NCI-H2081 (cell line): Measurements from ENCODE around the gene EIF3D.
A peak's percentile ranks its signal among the peaks of the same experiment; 100 is the strongest.
"Not testable (repeated sequence)": the region's sequence is repeated elsewhere in the genome, so short reads cannot be mapped to it uniquely, and the experiment has no call there.

ENCODE experiments used
- DNase-seq, 2 experiments: peaks; one replicate each; lab custom pipeline; 2025; lab: John Stamatoyannopoulos, UW

Gene EIF3D

GRCh38 chr22:36550701-36551495, 21.9 kb upstream of the EIF3D start:
- no peak for DNase-seq

DNA sequence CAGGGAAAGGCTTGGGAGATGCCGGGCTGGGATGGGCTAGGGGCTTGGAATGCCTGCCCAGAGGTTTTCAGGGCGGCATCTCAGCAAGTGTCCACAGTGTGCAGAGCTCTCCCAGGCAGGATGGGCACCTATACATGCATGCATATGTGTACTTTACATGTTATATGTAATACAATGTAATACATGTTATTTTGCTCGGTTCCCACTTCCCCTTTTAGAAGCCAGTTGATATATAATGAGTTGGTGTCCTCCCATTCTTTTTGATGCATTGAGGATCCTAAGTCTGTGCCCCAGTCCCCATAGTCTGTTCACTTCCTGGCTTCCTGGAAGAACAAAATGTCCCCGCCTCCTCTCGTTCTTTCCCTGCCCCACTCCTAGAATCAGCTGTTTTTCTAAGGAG, 20.1 kb upstream of the EIF3D start:
- DNase-seq = no peak

DNA sequence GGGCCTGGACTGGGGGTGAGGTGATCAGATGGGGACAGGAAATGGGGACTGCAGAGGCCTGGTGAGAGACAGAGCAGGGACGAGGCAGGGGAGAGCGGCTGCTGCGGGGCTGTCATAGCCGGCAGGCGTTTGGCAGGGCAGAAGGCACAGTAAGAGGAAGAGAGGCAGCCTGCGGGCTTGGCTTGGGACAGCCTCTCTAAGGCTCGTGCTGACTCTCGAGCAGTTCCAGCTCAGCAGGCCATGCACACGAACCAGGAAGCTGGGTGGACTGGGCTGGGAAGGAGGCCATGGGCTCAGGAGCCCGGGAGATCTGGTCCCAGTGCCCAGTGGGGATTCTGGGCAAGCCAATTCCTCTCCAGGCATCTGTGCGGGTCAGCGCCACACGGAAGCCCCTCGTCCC, 19.6 kb upstream of the EIF3D start:
- DNase-seq = no peak

DNA sequence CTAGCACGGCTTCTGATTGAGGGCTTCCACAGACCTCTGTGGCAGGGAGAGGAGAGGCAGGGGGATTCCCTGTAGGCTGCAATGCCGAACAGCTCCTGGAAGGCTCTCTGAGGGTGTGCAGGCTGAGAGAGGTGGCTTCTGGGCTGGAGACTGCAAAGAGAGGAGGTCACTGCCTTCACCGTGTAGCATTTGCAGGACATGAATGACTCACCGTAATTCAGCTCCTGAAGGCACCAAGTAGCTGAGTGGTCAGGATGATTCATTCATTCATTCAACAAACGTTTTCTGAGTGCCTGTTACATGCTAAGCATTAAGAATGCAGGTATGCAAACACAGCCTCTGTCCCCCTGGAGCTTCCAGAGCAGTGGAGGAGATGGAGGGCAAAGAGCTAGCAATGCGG, 18.0 kb upstream of the EIF3D start:
- DNase-seq = no peak

DNA sequence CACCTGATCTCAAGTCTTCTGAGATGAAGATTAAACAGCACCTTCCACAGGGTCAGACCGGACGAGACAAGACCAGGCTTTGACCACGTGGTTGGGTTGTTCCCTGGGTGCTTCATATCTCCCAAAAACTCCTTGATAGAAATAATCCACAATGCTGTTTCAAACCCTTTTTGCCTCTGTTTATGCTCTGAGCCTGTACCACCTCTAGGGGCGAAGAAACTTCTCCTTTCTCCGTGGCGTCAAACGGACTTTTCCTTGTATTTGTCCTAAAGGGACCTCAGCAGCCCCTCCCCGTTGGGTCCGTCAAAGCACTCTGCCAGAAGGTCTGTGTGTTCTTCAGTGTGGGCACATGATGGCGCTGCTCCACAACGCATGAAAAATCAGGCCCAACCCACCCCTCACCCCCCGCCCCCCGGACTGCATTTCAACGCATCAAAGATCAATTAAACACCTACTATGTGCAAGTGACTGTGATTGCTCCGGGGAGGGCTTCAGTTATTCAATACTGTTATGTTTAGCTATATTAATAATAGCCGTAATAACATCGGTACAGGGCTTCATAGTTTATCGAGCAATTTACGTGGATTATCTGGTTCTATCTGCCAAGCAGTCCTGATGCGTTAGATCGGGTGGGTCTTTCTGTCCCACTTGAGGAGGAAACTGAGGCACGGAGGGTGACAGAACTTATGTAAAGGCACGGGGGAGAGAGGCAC, 17.3 kb upstream of the EIF3D start:
- DNase-seq = peak; percentile 53 to 58

GRCh38 chr22:36544107-36544620, 15.2 kb upstream of the EIF3D start:
- no peak for DNase-seq

- peak in 1 of 2 experiments; percentile 4 for DNase-seq
These were observed 13.0 kb upstream of the EIF3D start for GRCh38 chr22:36541831-36542411.

GRCh38 chr22:36540867-36541642, 12.1 kb upstream of the EIF3D start:
- no peak for DNase-seq

GRCh38 chr22:36538529-36538928, 9.6 kb upstream of the EIF3D start:
- DNase-seq = no peak

- peak; percentile 83 to 94 for DNase-seq
These were observed 7.8 kb upstream of the EIF3D start for GRCh38 chr22:36536717-36537116.

DNA sequence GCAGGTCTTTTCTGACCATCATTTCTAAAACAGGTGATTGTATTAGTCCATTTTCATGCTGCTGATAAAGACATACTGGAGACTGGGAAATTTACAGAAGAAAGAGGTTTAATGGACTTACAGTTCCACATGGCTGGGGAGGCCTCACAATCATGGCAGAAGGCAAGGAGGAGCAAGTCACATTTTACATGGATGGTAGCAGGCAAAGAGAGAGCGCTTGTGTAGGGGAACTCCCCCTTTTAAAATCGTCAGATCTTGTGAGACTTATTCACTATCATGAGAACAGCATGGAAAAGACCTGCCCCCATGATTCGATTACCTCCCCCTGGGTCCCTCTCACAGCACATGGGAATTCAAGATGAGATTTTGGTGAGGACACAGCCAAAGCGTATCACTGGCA, 4.4 kb upstream of the EIF3D start:
- DNase-seq = not testable (repeated sequence)

DNA sequence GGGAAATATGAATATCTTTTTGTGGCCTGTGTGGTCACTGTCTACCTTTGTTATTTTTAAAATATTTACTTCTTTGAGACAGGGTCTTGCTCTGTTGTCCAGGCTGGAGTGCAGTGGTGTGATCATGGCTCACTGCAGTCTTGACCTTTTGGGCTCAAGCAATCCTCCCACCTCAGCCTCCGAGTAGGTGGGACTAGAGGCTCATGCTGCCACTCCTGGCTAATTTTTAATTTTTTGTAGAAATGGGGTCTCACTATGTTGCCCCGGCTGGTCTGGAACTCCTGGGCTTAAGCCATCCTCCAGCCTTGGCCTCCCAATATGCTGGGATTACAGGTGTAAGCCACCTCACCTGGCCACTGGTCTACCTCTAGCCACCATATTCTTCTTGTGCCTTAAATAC, 3.5 kb upstream of the EIF3D start:
- no peak for DNase-seq

DNA sequence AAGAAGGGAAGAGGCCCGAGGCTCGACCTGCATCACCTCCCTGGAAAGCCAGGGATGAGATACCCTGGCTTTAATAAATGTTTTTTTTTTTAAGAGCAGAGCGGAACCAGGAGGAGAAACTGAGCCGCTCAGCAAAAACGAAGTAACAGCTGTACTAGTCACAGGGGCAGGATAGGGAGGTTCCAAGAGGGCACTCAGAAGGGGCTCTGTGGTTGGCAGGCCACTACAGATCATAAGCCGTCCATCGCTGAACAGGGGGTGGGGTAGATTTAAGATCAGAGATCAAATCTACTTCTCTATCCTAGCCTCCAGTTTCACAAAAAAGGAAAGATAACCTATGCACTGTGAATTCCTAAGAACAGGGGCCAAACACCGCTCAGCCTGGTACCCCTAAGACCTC, 625 bp downstream of the EIF3D start:
- no peak for DNase-seq

DNA sequence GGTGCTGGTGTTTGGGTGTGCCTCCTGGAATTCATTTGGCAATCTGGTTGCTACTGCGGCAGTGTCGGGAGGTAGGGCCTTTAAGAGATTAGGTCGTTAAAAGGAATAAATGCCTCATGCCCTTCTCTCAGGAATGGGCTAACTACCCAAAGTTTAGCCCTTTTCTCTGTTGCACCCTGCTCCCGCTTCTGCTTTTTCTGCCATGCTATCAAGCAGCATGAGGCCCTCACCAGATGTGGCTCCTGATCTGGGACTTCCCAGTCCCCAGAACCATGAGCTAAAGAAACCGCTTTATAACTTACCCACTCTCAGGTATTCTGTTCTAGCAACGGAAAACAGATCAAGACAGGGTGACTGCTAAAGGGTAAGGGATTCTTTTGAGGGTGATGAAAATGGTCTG, 6.3 kb downstream of the EIF3D start:
- no peak for DNase-seq

GRCh38 chr22:36520423-36520822, 8.5 kb downstream of the EIF3D start:
- DNase-seq = no peak

- not testable (repeated sequence) for DNase-seq
These were observed 9.1 kb downstream of the EIF3D start for GRCh38 chr22:36519906-36520305.

DNA sequence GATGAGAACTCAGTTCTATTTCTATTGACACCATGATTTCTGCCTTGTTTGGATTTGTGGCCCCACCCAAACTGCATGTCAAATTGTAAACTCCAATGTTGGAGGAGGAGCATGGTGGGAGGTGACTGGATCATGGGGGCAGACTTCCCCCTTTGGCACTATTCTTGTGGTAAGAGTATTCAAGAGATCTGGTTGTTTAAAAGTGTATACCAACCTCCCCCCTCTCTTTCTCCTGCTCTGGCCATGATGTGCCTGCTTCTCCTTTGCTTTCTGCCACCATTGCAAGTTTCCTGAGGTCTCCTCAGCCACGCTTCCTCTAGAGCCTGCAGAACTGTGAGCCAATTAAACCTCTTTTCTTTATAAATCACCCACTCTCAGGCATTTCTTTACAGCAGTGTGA, 14.2 kb downstream of the EIF3D start:
- no peak for DNase-seq

- DNase-seq = no peak
These were observed 16.0 kb downstream of the EIF3D start for GRCh38 chr22:36512991-36513390.

DNA sequence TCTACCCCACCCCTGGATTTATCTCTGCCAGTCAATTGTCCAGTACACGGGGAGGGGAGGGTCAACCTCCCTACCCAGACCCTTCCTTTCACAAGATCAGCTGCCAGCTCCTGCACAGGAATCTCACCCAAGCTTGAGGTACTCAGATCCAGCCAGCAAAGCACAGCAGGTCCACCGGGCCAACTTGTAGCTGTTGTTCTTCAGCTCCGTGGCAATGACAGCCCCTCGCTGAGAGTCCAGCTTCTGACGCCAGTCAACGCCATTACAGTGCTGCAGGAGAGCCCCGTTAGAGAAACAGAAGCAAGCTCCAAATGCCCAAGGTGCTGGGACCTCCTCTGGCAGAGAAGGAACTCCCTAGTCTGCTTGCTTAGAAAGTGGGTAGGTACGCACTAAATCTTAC, 16.6 kb downstream of the EIF3D start:
- DNase-seq = no peak

DNA sequence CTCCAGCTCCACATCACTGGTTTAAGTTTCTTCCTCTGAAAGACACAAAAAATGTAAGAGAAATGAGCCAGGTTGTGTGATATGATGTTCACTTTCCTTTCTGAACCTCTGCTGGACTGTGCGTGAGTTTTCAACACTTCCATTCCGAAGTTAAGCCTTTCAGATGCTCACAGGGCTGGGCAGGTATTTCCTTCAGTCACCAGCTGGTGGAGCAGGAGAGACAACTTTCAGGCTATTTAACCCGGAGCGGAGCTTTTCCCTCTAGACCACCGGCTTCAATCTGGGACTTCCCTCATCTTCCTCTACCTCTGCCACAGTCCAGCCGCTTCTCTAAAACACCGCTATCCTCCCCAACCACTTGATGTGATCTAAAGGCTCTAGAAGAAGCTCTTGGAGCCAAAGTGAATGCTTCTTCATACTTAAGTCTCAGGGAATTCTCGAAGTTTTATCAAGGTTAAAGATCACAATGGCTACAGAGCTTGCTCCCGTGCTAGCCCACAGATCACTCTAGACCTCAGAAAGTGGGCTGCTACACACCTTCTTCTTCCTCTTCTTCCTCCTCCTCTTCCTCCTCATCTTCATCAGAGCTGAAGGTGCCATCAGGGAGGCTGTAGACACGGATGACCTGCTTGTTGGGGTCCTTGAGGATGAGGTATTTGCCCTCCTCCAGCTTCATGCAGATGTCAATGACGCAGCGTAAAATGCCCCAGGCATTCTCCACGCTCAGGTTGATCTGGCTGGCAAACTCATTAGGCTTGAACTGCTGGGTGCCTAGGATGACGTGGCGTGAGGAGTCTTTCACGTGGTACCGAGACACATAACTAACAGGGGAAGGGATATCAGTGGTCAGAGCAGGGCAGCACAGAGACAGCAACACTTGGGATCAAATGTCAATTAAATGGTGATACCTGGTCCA, 17.7 kb downstream of the EIF3D start:
- peak in 1 of 2 experiments; percentile 11 for DNase-seq

DNA sequence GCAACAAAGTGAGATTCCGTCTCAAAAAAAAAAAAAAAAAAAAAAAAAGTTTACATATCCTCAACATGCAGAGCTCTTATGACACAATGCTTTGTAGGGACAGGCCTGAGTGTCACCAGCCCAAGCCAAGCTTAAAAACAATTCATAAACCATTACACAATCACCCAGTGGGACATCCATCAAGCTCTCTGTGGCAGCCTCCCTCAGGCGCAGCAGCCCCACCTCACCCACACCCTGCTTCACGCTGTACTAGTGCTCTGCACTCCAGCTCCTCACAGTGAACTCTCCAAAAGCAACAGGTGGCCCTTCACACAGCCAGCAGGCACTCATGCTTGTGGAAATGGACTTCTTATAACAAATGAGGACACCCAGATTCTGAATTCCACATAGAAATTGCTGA, 18.6 kb downstream of the EIF3D start:
- no peak for DNase-seq
